HG02798 (cell line): Measurements from ENCODE around the gene YPEL5.
"Not testable (repeated sequence)": the region's sequence is repeated elsewhere in the genome, so short reads cannot be mapped to it uniquely, and the experiment has no call there.

Source experiments
- ATAC-seq: cut with Tn5 transposase; IDR thresholded peaks from one replicate; pipeline ENCODE4 v1.9.1; 2021; ENCODE audit warnings: mild to moderate bottlenecking; ENCODE audit not compliant: unreplicated experiment, poor library complexity

Gene YPEL5

GRCh38 chr2:30146337-30147195, at the start of gene YPEL5:
YPEL5 (plus strand) TSS chr2:30147007; CDS start chr2:30156652, 9,645 bp downstream.
- ATAC-seq = peak; percentile 94

- no peak for ATAC-seq
These were observed 48.4 kb upstream of the YPEL5 start for GRCh38 chr2:30098266-30099005.

- ATAC-seq = not testable (repeated sequence)
These were observed 47.4 kb upstream of the YPEL5 start for GRCh38 chr2:30099366-30099765.

- ATAC-seq = not testable (repeated sequence)
These were observed 46.1 kb upstream of the YPEL5 start for GRCh38 chr2:30100691-30101090.

GRCh38 chr2:30104307-30104706, 42.5 kb upstream of the YPEL5 start:
- no peak for ATAC-seq

GRCh38 chr2:30105556-30105955, 41.3 kb upstream of the YPEL5 start:
- ATAC-seq = no peak

GRCh38 chr2:30106543-30106942, 40.3 kb upstream of the YPEL5 start:
- ATAC-seq = no peak

- no peak for ATAC-seq
These were observed 38.6 kb upstream of the YPEL5 start for GRCh38 chr2:30108192-30108591.

GRCh38 chr2:30108851-30109250, 38.0 kb upstream of the YPEL5 start:
- no peak for ATAC-seq

GRCh38 chr2:30109856-30110255, 37.0 kb upstream of the YPEL5 start:
- no peak for ATAC-seq

GRCh38 chr2:30110773-30111172, 36.0 kb upstream of the YPEL5 start:
- ATAC-seq = no peak

GRCh38 chr2:30111186-30111585, 35.6 kb upstream of the YPEL5 start:
- not testable (repeated sequence) for ATAC-seq

- no peak for ATAC-seq
These were observed 34.2 kb upstream of the YPEL5 start for GRCh38 chr2:30112561-30112960.

- no peak for ATAC-seq
These were observed 33.1 kb upstream of the YPEL5 start for GRCh38 chr2:30113617-30114293.

- ATAC-seq = peak; percentile 50
These were observed 31.4 kb upstream of the YPEL5 start for GRCh38 chr2:30115141-30115980.

GRCh38 chr2:30115981-30116285, 30.9 kb upstream of the YPEL5 start:
- no peak for ATAC-seq

- no peak for ATAC-seq
These were observed 24.4 kb upstream of the YPEL5 start for GRCh38 chr2:30122362-30122761.

- no peak for ATAC-seq
These were observed 19.6 kb upstream of the YPEL5 start for GRCh38 chr2:30127016-30127893.

GRCh38 chr2:30134582-30134981, 12.2 kb upstream of the YPEL5 start:
- ATAC-seq = no peak
